Vagina (tissue), 2 donors: ENCODE results near the gene SAMD3.

Source experiments
- POLR2AphosphoS5 ChIP-seq, 2 donors: sonication (generic); formaldehyde crosslinking; IDR thresholded peaks; one replicate each; pipeline ENCODE4 v1.9.0; 2017; ENCODE audit warnings: antibody characterized with exemption in 2 of 2, mild to moderate bottlenecking in 2 of 2, low read depth in 1 of 2; ENCODE audit not compliant: insufficient read depth in 1 of 2
- TF ChIP-seq, protein P1 (sequence below), 3 experiments: fragments of 450-650 bp in 2 of 3; fragments of 200-600 bp in 1 of 3; sonication (generic) in 1 of 3; IDR thresholded peaks; one replicate each; pipeline ENCODE4 v1.5.1; 2017 to 2019; ENCODE audit warnings: antibody characterized with exemption in 3 of 3, mild to moderate bottlenecking in 2 of 3, moderate library complexity in 2 of 3

DNA sequence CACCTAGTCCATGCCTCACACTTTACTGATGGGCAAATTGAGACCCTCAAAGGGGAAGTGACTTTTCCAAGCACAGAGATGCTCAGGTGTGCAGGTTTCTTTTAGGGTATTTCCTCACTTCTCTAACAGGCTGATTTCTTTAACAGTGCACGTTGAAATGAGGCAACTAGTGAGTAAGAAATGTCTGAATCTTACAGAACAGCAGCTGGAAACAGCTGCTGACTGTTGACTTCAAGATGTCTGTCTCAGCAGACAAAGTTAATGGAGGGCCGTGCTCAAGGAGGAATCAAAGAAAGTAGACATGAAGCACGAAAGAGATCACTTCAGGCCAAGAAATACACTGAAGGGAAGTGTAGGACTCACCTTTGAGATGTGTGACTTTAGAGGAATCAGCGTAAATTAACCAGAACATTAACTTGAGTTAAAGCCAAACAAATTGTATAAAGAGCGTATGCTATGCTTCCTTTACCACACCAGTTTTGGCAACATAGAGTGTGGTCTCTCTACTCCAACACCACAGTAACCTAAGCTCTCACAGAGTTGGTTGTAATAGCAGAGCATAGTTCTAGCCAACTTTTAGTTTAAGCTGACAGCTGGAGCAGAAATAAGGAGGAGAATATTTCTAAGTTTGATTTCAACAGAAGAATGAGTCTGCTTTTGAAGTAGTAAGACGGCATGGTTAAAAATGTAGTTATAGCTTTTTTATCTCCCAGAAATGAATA is 60.9 kb downstream of the SAMD3 start:
- TF ChIP-seq, protein P1, sequence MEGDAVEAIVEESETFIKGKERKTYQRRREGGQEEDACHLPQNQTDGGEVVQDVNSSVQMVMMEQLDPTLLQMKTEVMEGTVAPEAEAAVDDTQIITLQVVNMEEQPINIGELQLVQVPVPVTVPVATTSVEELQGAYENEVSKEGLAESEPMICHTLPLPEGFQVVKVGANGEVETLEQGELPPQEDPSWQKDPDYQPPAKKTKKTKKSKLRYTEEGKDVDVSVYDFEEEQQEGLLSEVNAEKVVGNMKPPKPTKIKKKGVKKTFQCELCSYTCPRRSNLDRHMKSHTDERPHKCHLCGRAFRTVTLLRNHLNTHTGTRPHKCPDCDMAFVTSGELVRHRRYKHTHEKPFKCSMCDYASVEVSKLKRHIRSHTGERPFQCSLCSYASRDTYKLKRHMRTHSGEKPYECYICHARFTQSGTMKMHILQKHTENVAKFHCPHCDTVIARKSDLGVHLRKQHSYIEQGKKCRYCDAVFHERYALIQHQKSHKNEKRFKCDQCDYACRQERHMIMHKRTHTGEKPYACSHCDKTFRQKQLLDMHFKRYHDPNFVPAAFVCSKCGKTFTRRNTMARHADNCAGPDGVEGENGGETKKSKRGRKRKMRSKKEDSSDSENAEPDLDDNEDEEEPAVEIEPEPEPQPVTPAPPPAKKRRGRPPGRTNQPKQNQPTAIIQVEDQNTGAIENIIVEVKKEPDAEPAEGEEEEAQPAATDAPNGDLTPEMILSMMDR (IDR thresholded peaks at IDR 0.05) = no peak
- no peak for TF ChIP-seq POLR2AphosphoS5 (IDR thresholded peaks at IDR 0.05; ENCODE audit: insufficient read depth in 1 of 2, low read depth in 1 of 2)
